A204.1 (cell line): Measurements from ENCODE around the gene NANOGP8.
"Not testable (repeated sequence)": the region's sequence is repeated elsewhere in the genome, so short reads cannot be mapped to it uniquely, and the experiment has no call there.

Experiments used
- FAIRE-seq: peaks from 2 replicates; lab custom pipeline; 2012; peaks lifted over from hg19 to GRCh38; lab: Jason Lieb, UNC

NANOGP8 gene

DNA sequence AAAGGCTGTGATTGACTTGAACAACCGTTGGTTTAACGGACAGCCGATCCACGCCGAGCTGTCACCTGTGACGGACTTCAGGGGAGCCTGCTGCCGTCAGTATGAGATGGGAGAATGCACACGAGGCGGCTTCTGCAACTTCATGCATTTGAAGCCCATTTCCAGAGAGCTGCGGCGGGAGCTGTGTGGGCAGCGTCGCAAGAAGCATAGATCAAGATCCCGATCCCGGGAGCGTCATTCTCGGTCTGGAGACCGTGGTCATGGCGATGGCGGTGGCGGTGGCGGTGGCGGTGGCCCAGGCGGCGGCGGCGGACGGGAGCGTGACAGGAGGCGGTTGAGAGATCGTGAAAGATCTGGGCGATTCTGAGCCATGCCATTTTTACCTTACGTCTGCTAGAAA lies 7.8 kb upstream of the NANOGP8 start:
- no peak for FAIRE-seq

- no peak for FAIRE-seq
Measured at GRCh38 chr15:35092311-35092710, 7.2 kb upstream of the NANOGP8 start.

GRCh38 chr15:35090104-35090807 lies 5.2 kb upstream of the NANOGP8 start:
- no peak for FAIRE-seq

- FAIRE-seq = no peak
Measured at GRCh38 chr15:35089551-35089950, 4.5 kb upstream of the NANOGP8 start.

DNA sequence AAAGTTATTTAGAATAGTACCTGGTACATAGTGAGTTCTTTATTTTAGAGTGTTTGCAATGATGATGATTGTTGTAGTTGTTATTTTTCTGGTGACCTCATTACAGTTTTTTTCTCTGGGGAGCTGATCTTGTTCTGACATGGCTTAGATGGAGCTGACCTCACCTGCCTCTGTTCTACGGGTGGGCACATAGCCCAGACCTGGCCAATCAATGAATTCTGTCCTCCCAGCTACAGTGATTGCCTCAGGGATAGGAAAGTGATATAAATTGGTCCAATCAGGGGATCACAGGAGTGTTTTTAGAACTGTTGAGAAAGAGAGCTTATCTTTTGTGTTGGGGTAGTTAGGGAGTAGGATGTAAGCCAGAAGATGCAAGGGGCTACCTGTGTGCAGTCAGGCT lies 3.2 kb upstream of the NANOGP8 start:
- no peak for FAIRE-seq

GRCh38 chr15:35087759-35088158 lies 2.7 kb upstream of the NANOGP8 start:
- no peak for FAIRE-seq

DNA sequence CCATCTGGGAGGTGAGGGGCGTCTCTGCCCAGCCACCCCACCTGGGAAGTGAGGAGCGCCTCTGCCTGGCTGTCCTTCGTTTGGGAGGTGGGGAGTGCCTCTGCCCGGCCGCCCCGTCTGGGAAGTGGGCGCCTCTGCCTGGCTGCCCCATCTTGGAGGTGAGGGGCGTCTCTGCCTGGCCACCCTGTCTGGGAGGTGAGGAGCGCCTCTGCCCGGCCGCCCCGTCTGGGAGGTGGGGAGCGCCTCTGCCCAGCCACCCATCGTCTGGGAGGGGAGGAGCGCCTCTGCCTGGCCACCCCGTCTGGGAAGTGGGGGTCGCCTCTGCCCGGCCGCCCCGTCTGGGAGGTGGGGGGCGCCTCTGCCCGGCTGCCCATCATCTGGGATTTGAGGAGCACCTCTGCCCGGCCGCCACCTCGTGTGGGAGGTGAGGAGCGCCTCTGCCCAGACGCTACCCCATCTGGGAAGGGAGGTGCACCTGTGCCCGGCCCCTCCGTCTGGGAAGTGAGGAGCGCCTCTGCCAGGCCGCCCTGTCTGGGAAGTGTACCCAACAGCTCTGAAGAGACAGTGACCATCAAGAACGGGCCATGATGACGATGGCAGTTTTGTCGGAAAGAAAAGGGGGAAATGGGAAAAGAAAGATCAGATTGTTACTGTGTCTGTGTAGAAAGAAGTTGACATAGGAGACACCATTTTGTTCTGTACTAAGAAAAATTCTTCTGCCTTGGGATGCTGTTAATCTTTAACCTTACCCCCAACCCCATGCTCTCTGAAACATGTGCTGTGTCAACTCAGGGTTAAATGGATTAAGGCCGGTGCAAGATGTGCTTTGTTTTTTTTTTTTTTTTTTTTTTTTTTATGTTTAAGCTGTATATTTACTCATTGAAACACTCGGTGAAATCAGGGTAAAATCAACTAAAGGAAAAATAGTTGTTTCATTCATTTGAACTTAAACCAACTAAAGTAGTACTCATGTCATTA lies 2.4 kb downstream of the NANOGP8 start:
- FAIRE-seq = peak; percentile 32

GRCh38 chr15:35081626-35082365 lies 3.3 kb downstream of the NANOGP8 start:
- FAIRE-seq = not testable (repeated sequence)

DNA sequence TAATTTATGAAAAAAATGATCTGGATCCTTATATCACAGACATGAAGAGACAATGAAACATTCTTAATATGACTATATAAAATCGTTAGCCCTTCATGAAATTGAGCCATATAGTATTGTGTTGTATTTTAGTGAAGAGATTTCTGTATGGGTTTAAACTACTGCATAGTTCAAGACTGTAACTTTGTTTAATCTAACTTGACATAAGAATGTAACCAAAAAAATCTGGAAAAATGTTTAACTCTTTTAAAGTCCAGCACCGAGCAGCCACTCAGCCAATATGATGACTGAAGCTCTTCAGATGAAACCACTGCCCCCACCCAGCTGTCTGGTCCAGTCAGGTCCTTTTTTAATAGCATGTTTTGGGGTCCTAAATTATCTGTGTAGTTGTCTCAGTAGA lies 4.9 kb downstream of the NANOGP8 start:
- FAIRE-seq = no peak

- FAIRE-seq = peak; percentile 67
Measured at GRCh38 chr15:35078221-35078915, 6.7 kb downstream of the NANOGP8 start.

- FAIRE-seq = no peak
Measured at GRCh38 chr15:35071106-35071505, 14.0 kb downstream of the NANOGP8 start.

DNA sequence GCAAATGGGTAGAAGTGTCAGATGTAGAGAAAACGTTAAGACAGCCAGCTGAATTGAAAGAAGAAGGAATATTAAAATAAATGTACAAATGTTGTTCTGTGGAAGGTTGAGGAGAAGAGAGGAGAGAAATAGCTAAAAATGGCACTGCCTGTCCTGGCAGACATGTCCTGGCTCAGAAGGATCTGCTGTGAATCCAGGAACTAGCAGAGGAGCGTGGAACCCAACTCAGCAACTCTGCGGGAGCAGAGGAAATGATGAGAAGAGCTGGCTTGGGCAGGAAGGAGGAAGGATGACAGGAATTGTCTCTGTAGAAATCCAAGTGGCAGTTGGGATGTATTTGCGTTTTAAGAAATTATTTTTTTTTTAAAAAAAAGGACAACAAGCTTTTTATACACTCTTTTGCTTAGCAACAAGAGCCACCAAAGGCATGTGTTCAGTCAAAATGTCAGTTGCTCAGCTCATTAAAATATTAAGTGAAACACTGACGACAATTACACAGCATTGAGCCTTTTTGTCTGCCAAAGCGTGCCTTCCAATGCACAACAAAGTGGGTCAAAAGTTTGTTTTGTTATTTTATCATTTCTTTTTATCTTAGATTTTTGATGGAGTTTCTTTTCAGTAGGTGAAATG lies 16.1 kb downstream of the NANOGP8 start:
- no peak for FAIRE-seq

DNA sequence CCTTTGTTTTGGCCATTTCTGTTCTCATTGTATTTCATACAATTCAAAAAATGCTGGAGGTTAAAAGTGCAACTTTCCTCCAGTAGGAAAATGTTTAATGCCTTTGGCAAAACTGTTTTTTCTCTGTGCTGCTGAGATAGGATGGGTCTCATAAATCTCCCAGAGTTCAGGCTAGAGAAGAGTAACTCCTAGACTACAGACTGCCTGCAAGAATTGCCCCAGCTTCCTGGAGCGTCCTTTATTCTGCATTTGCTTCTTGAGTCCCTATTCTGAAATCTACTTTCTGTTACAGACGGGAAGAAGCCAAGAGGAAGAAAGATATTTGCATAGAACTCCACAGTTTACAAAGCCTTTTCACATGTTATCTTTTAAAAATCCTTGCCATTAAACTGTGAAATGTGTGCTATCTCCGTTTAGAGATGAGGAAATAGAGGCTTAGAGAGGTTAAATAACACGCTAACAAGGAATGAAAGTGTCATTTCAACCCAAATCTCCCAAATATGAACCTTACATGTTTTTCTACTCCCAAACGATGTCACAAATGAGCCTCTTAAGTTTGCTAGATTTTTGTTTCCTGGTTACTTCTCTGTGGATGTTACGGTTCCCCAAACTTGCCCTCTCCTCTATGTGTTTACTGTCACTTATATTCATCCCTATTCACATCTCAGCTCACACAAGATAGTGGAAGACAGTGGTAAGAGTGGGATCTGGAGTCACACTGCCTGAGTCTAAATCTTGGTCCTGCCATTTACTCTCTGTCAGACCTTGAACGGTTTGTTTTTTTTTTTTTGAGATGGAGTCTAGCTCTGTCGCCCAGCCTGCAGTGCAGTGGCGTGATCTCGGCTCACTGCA lies 17.4 kb downstream of the NANOGP8 start:
- no peak for FAIRE-seq

- no peak for FAIRE-seq
Measured at GRCh38 chr15:35066094-35066493, 19.0 kb downstream of the NANOGP8 start.

DNA sequence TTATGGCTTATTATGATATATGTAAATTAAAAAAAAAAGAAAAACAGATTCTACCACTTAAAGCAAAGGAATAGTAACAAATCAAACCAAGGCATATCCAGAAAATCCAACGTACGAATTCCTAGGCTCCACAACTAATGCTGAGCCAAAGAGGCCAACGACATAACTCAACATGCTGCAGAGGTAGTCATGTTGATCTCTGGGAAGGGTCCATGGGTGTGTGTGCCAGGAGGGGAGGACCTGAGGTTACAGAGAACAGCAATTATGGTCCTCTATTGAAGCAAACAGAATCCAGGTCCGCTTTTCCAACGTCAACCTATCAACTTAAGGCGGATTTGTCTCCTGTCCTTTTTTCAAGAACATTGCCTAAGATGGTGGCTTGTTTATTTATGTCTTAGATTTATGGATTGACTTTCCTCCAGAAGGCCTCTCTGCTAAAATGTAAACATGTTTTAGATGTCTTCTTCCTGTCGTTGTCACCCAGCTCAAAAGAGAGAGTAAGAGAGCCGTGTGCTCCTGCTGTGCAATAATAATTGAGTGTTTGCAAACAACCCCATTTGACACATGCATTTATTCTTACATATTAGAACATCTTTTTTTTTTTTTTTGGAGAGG lies 20.4 kb downstream of the NANOGP8 start:
- FAIRE-seq = no peak

GRCh38 chr15:35062738-35063099 lies 22.4 kb downstream of the NANOGP8 start:
- FAIRE-seq = no peak

DNA sequence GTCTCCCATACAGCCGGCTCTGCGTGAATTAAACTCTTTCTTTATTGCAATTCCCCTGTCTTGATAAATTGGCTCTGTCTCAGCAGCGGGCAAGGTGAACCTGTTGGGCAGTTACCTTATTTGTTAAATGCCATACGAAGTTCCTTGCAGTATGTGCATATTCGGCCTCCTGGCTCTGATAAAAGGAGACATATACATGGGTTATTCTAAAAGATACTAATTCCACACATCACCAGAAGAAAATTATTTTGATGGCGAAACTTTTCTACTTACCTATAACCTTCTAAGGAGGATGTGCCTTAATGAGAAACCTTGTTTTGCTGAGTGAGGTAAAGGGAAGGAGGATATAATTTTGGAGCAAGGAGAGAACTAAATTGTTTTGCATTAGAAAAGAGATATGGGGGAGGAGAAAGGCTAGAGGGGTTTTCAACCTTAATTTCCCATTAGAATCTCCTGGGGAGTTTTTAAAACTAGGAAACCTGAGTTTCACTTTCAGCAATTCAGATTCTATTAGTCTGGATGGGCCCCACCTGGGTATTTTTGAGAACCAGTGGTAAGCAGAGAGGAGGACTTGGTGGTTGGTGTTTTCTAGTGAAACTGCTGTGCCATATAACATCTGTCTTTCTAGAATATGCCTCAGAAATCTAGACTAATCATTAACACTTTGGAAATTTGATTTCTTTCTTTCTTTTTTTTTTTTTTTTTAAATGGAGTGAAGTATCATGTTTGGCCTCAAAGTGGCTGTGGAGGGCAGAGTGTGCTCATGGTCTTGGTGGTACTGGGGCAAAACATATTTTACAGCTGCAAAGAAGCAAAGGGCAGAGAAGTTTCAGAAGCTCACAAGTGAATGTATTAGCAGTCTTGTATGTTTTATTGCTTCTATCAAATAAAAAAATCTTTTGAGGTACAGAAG lies 23.0 kb downstream of the NANOGP8 start:
- no peak for FAIRE-seq

DNA sequence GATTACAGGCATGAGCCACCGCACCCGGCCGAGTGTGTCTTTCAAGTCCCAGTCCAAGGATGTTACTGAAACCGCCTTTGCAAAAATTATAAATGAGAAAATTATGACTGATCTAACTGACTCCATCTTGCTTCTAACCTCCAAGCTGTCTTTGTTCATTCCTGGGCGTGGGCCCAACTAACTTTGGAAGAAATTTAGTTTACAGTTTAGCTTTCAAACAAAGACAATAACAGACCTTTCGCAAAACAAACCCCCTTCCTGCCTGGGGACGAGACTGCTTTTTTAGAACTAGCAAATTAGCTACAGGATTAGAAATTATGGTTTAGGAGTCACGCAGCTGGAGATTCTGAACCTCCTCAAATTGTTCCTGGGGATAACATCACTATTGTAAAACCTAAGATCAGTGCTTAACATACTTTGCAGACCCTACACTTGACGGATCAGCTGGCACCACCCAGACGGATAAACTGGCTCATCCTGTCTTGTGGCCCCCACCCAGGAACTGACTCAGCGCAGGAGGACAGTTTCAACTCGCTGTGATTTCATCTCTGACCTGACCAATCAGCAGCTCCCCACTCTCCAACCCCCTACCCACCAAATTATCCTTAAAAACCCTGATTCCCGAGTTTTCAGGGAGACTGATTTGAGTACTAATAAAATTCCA lies 23.8 kb downstream of the NANOGP8 start:
- no peak for FAIRE-seq

GRCh38 chr15:35060591-35060990 lies 24.5 kb downstream of the NANOGP8 start:
- no peak for FAIRE-seq
